Measurements from ENCODE around the gene BTF3. TPM values are rescaled to one million over a fixed set of nuclear protein-coding genes. Genes with fewer than 3 reads are reported as not detected.

BTF3 gene
- total and polyA plus RNA-seq, 2 of the 8 experiments (the other 6 are each of a cell fraction or from before 2014, with no cell fraction given), result 396 to 754 TPM

DNA sequence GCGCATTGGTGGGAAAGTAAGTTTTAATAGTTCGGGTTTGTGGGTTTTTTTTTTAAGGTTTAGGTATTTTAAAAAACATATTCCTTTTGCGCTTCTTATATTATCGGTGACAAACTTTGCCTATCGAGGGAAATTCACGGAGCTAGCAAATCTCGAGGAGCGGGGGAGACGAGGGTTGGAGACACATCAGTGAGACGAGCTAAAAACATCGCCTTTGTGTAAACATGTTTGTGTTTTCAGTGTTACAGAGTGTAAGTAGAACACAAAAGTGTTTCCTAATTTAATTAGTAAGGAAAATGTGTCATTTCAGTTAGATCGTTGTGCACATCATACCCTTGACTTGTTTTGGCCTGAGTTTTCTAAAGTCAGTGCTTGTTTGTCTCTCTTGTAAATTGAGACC lies 945 bp downstream of the BTF3 start:
- no peak for FAIRE-seq
- Histone ChIP-seq H3K14ac (ENCODE audit: insufficient read length) (no peak overlapping the region), H3K79me1 (ENCODE audit: low read depth, low read length) (peaks cover 2% of the 10 kb centered on the region; the same call in 1 of the 2 replicates), H3K56ac (replicated peaks; ENCODE audit: insufficient read length, low read depth, low read length) (no peak overlapping the region), H3K36me3 (ENCODE audit: control insufficient read depth in 2 of 4, insufficient read depth in 4 of 4, low read length in 3 of 4) (peaks cover 13 to 52% (median 29%) of the 10 kb centered on the region in 4 experiments), H2BK5ac (ENCODE audit: low read depth, low read length) (peak overlapping the region; percentile 98; the same call in 1 of the 2 replicates), H3K4me1 (replicated peaks in 1 of 4; ENCODE audit: control insufficient read depth in 3 of 4, insufficient read depth in 4 of 4, low read length in 3 of 4) (peaks cover 0 to 12% (median 4%) of the 10 kb centered on the region in 4 experiments; a peak in 5 of 7 replicates), H3K27me3 (replicated peaks in 1 of 4; ENCODE audit: control insufficient read depth in 3 of 4, extremely low read depth in 1 of 4, insufficient read depth in 3 of 4, low read length in 3 of 4) (no peaks in the 10 kb centered on the region), H2BK20ac (ENCODE audit: low read length) (no peak overlapping the region), H3K9me3 (ENCODE audit: insufficient read depth in 2 of 2, low read depth in 1 of 2, low read length in 1 of 2) (no peaks in the 10 kb centered on the region), H4K8ac (ENCODE audit: extremely low read depth, insufficient read depth, low read length) (no peak overlapping the region), H3K9ac (replicated peaks in 1 of 4; ENCODE audit: extremely low read depth in 1 of 4, low read depth in 3 of 4, low read length in 3 of 4) (peak overlapping the region; percentile 59 to 92 (median 88)), H2BK12ac (ENCODE audit: low read depth, low read length) (no peak overlapping the region; the same call in 1 of the 2 replicates), H4K5ac (ENCODE audit: insufficient read length, low read depth, low read length) (no peak overlapping the region), H2AFZ (ENCODE audit: low read length) (no peak overlapping the region), H3K27ac (ENCODE audit: low read depth, low read length) (peak overlapping the region; percentile 97; the same call in 1 of the 2 replicates), H4K20me1 (replicated peaks in 1 of 2; ENCODE audit: control insufficient read depth in 1 of 2, insufficient read depth in 2 of 2, low read length in 2 of 2) (peaks cover 0 to 5% of the 10 kb centered on the region in 2 experiments), H2AK5ac (ENCODE audit: low read depth, low read length) (no peak overlapping the region), H3K23ac (ENCODE audit: insufficient read length) (no peak overlapping the region), H3K4me3 (ENCODE audit: extremely low read depth in 1 of 4, insufficient read depth in 2 of 4, low read depth in 3 of 4, low read length in 4 of 4) (peak overlapping the region; percentile 78 to 87 (median 82)), H3K4me2 (ENCODE audit: insufficient read depth in 1 of 2, low read depth in 2 of 2, low read length in 2 of 2) (peak overlapping the region; percentile 84 to 85), H3K23me2 (ENCODE audit: low read depth, low read length) (peaks cover 8% of the 10 kb centered on the region), H3K4ac (replicated peaks; ENCODE audit: insufficient read length, low read depth, low read length) (no peak overlapping the region), H3K18ac (ENCODE audit: extremely low read depth, low read length) (no peak overlapping the region), H2BK120ac (replicated peaks; ENCODE audit: low read depth, low read length) (no peak overlapping the region), H2BK15ac (ENCODE audit: low read length) (no peak overlapping the region), H4K91ac (replicated peaks; ENCODE audit: insufficient read length, low read length) (no peak overlapping the region), H3K79me2 (ENCODE audit: control insufficient read depth in 1 of 2, insufficient read depth in 2 of 2, low read length in 2 of 2) (peaks cover 16 to 57% of the 10 kb centered on the region in 2 experiments)
- no peak for DNase-seq (ENCODE audit: low read depth in 1 of 2, low spot score in 2 of 2)
- POLR2A ChIA-PET (ENCODE audit: partially characterized antibody), result interaction anchor here (0.8 to 7.7 kb wide), 18 partner anchors 8 to 78 kb away, joined by 3 to 170 read pairs (median 10); partner anchors contain the start of gene FOXD1
- CTCF ChIA-PET (ENCODE audit: partially characterized antibody), result interaction anchor here (0.5 to 6.1 kb wide), 14 partner anchors 8 to 76 kb away, joined by 3 to 53 read pairs (median 6); no protein-coding TSS in a partner anchor
- WGBS, 2 experiments (ENCODE audit: extremely low coverage in 1 of 2, insufficient coverage in 1 of 2, insufficient read length in 1 of 2, insufficient replicate concordance in 2 of 2, low coverage in 1 of 2, low lambda C conversion rate in 2 of 2, missing lambda C conversion rate in 1 of 2), result 26% methylated on average over 12 of the region's 12 CpGs; no CpG with 5 or more reads in 1 of the 2 experiments
- TF ChIP-seq CHD1 (IDR thresholded peaks at IDR 0.05; ENCODE audit: low read depth, low read length) (no peak), MAFK (IDR thresholded peaks at IDR 0.05; ENCODE audit: low read depth, low read length) (no peak), HDAC6 (IDR thresholded peaks at IDR 0.05; ENCODE audit: low read depth, low read length) (no peak), EP300 (IDR thresholded peaks at IDR 0.05; ENCODE audit: borderline replicate concordance in 1 of 2, low read depth in 2 of 2, low read length in 2 of 2) (no peak), GTF2F1 (IDR thresholded peaks at IDR 0.05; ENCODE audit: borderline replicate concordance, low read depth, low read length) (no peak), NANOG (IDR thresholded peaks at IDR 0.05; ENCODE audit: insufficient read depth, low read depth, low read length, poor library complexity, severe bottlenecking) (no peak), TAF7 (optimal IDR thresholded peaks at IDR 0.05; ENCODE audit: borderline replicate concordance, low read depth, low read length) (no peak), CREB1 (IDR thresholded peaks at IDR 0.05) (no peak), CBX8 (IDR thresholded peaks at IDR 0.05; ENCODE audit: borderline replicate concordance, low read depth, low read length) (no peak), POU5F1 (IDR thresholded peaks at IDR 0.05; ENCODE audit: low read depth, low read length) (no peak), NRF1 (IDR thresholded peaks at IDR 0.05; ENCODE audit: low read depth, low read length) (no peak), USF2 (IDR thresholded peaks at IDR 0.05; ENCODE audit: low read length) (no peak), BACH1 (IDR thresholded peaks at IDR 0.05; ENCODE audit: low read length) (no peak)
